NCI-H2196 treated with DMSO at 0.1 percent for 48 hours (cell line): ENCODE data around the gene COL6A2.
"Not testable (repeated sequence)": the region's sequence is repeated elsewhere in the genome, so short reads cannot be mapped to it uniquely, and the experiment has no call there.

Source experiments
- DNase-seq: peaks from one replicate; lab custom pipeline; 2025; ENCODE audit not compliant: unreplicated experiment; lab: John Stamatoyannopoulos, UW

Gene COL6A2

DNA sequence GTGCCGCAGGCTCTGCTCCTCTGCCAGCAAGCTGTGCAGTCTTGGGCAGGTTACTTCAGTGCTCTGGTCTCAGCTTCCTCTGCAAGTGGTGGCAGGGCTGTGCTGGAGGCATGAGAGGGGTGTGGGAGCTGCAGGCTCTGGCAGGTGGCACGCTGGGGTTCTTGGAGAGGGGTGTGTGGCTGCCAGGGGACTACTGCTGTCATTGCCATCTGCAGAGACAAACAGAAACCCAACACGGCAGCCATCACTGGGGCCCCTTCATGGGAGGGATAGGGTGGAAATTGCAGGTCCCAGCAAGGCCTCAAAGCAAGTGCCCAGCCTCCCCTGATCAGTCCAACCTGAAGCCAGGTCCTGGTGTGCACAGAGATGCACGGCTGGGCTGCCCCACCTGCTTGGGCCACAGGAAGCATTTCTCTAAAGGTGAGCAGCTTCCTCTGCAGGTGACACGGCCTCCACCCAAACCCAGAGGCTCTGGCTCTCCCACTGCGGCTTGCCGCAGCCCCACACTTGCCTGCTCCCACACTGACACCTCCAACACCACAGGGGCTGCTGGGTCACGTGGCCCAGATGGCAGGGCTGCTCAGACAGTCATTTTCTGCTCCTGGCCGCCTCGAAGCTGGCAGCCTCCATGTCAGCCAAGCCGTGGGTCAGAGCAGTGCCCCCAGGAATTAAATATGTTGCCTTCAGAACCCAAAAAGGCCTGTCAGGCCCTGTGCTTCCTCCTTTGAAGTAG, 4.1 kb upstream of the COL6A2 start:
- no peak for DNase-seq

DNA sequence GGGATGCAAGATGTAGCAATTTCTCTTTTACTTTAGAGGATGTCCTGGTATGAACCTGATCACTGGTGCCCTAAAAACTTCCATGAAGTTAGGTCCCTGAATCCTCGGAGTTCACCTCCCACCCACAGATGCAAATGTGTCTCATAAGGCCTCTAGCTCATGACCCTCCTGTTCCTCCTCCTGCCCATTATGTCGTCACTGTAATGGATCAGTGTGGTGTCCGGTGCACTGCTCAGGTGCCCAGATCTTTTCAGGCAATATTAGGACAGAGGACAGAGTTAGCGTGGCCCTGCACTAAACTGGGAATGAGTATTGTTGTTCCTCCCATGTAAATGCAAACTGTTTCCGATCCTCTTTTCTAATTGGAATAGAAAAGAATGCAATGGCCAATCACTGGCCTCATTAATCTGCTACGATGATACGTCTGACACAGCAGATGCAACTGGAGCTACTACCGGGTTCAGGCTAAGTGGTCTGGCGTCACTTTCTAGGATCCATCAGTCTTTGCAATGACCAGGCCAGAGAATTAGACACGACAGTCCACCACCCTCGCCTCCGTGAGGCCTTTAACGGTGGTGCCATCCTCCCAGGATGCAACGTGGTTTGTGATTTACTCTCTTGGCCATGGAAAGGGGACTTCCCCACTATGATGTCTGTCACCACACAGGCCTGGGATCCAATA, 3.4 kb upstream of the COL6A2 start:
- DNase-seq, result no peak

DNA sequence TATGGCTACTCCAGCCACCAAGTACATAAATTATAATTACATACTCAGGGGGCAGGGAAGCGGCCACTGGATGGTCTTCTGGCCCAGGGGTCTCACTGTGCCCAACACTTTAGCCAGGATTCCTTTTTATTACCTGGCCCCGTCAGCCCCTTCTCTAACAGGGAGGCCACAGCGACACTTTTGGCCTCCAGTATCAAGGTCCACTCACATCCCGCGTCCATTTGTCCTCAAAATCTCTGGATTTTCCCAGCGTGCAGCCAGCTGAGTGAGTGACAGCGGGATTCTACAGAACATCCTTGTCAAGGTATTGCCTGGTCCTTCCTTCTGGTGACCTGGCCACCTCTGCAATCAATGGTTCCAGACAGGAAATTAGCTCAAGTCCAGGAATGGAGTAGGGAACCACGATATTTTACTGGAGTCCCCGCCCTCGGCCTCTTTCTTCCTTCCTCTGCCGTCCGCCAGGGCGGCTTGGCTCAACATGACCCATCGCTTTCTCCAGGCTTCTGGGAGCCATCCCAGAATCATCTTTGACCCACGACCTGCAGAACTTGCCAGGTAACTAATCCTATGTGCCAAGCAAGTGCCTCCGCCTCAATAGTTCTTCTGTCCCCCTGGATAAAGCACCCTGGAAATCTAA, 2.7 kb upstream of the COL6A2 start:
- no peak for DNase-seq

DNA sequence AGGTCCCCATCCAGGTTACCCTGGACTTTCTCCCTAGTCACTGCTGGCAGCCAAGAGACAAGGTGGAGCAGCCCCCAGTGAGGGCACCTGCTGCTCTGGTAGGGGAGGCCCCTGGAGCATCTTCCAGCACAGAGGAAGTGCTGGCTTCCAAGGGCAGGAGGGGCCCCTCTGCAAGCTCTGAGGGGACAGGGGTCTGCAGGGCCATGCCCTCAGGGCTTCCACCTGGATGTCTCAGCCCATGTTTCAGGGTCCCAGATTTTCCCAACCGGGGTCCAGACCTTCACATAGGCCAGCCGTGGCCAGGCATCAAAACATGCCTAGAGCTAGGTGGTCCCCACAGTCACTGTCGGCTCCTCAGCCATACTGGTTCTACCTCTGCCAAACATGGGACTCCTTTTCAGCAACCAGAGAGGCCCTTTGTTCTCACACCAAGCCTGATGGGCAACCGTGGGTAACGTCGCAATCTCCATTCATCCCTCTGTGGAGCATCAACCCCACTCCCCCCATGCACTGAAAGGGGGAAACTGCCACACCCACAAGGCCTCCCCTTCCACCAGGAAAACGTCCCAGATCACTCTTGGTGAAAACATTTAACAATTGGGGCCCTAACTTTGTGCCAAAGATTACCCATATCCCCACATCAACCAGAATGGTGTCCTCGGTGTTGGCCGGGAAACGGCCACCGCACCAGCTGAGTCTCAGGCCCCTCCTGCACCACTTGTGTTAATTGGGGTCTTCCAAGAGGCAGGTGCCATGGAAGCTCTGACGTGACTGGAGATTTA, 1.9 kb upstream of the COL6A2 start:
- no peak for DNase-seq

DNA sequence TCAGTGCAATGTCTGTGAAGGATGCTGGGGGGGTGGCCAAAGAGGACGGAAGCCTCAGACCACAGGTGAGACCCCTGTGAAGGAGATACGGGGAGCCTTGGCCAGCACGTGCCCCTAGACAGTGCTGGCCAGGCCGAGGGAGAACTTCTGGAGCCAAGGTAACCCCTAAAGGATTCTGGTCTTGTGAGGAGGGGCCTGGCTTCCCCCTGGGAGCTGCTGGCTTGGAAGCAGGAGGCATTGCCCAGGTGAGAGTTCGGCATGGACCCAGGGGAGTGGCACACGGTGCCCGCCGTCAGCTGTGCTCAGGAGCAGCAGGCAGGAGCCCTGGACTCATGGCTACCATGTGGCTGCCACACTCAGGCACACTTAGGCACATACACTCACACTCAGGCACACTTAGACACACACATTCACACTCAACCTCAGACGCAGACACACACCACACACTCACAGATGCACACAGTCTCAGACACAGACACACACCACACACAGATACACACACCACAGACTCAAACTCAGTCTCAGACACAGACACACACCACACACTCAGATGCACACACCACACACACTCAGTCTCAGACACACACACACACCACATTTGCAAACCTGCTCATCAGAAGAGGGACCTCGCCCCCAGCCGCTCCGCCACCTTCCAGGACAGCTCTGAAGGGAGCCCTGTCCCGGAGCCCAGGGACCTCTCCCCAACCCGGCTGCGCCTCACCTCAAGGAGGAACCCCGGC, 1.1 kb upstream of the COL6A2 start:
- no peak for DNase-seq

DNA sequence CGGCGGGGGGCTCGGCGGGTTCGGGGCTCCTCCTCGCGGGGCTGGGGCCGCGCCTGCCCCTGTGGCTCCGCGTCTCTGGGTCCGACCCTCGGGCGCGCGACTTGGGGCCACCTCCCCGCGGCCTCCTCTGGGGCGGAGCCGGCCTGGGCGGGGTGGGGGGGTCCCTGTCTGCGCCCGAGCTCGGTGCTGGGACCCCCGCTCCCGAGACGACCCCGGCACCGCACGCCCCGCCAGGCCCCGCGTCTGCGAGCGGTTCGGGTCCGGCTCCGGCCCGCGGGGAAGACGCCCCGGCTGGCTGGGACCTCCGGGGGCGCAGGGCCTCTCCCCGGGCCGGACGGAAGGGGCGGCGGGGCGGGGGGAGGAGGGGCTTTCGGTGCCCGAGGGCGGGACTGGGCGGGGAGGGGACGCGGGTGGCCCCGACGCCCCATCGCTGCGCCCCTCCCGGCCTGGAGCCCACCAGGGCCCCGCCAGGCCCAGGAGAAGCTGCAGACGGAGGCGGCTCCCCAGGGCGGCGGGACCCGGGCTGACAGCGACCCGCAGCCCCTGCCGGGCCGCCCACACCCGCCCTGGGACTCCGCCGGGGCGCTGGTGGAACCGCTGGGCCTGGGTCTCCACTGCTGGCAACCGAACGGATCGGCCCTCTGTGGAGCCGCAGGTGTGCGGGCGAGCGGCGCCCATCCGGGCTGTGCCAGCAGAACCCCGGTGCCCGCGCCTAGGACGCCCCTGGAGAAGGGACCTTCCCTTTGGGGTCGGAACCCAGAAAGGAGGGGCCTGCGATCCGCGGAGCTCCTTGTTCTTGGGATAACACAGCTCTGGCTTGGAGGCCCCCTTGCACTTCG, 610 bp downstream of the COL6A2 start:
- DNase-seq, result no peak

DNA sequence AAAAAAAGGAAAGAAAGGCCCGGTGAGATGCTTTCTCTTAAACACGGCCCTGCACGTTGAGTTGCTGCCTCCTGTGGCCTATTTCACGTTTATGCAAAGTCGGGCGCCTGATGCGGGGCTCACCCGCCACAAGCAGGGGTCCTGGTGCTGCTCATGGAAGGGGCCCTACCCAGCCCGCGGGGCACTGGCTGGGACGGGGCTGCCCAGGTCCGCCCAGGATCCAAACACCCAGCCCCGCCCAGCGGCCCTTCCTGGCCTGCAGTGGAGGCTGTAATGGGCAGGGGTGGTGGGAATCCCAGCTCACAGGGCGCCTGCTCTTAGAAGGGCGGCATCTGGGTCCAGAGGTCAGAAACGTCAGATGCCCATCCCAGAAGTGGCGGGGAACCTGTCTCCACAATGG, 1.6 kb downstream of the COL6A2 start:
- DNase-seq, result no peak

DNA sequence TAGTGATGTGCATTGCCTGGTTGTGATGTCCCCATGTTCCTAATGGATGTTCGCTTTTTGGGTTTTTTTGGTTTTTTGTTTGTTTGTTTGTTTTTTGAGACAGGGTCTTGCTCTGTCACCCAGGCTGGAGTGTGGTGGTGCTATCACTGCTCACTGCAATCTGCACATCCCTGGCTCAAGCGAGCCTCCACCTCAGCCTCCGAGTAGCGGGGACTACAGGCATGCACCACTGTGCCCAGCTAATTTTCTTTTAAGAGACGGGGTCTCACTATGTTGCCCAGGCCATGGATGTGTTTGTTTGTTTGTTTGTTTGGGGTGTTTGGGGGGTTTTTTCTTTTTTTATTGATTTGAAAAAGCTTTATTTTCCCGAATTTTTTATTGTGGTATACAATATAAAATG, 2.1 kb downstream of the COL6A2 start:
- no peak for DNase-seq

DNA sequence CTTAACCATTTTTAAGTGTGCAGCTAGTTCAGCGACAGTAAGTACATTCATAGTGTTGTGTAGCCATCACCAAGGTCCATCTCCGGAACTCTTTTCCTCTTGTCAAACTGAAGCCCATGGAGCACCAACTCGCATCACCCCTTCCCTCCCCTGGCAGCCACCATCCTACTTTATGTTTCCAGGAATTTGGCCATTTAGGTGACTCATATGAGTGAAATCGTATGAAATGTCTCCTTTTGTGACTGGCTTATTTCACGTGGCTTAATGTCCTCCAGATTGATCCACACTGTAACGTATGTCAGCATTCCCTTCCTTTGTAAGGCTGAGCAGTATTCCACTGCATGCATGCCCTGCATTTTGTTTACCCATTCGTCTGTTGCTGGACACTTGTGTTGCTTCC, 2.5 kb downstream of the COL6A2 start:
- no peak for DNase-seq

DNA sequence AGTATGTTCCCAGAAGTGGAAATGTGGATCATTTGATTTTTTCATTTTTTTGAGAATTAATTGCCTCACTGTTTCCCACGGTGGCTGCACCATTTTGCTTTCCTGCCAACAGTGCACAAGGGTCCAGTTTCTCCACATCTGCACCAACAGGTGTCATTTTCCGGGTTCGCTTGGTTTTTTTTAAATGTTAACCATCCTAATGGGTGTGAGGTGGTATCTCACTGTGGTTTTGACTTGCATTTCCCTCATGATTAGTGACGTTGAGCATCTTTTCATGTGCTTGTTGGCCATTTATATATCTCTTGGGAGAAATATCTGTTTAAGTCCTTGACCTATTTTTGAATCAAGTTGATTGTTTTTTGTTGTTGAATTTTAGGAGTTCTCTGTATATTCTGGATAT, 3.0 kb downstream of the COL6A2 start:
- DNase-seq, result no peak

DNA sequence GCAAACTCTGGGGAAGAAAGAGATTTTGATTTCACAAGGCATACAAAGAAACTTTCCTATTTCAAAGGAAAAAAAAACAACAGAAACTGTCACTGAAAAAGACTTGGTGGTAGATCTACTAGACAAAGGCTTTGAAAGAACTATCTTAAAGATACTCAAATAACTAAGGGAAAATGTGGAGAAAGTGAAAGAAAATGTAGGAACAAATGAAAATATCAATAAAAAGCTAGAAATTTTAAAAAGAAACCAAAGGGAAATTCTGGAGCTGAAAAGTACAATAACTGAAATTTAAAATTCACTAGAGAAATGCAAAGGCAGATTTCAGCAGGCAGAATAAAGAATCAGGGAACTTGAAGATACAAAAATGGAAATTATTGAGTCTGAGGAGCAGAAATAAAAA, 6.2 kb downstream of the COL6A2 start:
- DNase-seq, result no peak

DNA sequence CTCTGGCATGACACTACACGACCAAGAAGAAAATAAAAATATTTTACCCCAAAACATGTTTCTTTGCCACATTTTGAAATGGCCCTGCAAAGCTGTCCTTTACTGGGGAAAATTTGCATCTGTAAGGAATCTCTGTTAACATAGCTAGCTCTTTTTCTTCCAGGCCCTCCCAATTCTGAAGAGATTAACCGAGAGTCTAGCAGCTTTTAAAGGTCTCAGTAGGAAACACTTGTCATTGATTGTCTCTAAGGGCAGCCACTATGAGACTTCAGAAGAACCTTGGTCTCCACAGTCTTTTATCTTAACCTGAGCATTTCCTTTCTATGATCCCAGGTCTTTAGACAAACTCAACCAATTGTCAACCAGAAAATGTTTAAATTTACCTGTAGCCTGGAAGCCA, 9.5 kb downstream of the COL6A2 start:
- DNase-seq, result not testable (repeated sequence)

DNA sequence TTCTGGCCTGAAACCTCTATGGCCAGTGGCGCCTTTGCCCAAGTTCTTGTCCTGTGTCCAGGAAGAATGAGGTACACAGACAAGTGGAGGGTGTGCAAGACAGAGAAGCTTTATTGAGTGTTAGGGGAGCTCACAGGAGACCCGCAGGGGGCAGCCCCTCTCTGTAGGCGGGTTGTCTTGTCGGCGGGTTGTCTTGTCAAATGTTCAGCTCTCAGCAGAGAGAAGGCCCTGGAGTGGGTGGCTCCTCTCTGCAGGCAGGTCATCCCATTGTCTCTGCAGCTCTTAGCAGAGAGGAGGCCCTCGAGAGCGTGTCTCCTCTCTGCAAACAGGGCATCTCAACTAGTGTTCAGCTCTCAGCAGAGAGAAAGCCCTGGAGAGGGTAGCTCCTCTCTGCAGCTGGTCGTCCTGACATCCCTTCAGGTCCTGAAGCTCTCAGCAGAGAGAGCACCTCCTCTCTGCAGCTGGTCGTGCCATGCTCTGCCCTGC, 11.0 kb downstream of the COL6A2 start:
- no peak for DNase-seq

DNA sequence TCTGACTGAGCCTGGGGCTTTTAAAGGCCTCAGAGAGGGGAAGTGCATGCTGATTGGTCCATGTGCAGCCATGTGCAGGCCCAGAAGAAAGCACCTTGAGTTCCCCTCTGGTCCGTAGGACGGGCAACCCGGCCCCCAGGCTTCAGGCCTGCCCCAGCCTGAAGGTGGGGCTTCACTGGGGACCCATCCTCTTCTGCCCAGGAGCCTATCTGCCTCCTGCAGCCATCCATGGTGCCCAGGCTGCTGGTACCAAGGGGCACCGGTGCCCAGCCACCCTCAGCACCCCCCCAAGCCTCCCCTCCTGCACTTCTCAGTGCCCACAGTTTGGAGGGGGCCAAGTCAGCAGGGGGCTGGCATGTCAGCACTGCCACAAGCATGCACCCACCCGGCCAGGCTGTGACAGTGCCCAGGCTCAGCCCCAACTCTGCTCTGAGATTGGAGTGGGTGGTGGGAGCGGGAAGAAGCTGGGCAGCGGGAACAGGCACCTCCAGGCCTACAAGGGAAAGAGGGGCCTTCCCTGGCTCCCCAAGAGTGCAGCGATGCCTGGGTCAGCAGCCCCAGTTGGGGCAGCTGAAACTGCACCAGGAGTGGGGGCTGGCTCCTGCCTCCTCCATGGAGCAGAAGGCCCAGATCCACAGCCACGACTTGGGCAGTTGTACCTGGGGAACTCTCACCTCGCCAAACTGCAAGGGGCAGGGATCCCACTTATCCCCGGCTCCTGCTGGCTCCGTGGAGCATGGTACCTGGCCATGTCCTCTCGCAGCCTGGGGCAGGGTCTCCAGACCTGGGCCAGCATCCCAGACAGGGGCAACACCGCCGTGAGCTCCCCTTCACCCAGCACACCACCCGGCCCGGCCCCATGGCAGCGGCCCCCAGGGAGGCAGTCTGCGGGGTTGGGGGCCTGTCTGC, 11.7 kb downstream of the COL6A2 start:
- DNase-seq, result no peak

DNA sequence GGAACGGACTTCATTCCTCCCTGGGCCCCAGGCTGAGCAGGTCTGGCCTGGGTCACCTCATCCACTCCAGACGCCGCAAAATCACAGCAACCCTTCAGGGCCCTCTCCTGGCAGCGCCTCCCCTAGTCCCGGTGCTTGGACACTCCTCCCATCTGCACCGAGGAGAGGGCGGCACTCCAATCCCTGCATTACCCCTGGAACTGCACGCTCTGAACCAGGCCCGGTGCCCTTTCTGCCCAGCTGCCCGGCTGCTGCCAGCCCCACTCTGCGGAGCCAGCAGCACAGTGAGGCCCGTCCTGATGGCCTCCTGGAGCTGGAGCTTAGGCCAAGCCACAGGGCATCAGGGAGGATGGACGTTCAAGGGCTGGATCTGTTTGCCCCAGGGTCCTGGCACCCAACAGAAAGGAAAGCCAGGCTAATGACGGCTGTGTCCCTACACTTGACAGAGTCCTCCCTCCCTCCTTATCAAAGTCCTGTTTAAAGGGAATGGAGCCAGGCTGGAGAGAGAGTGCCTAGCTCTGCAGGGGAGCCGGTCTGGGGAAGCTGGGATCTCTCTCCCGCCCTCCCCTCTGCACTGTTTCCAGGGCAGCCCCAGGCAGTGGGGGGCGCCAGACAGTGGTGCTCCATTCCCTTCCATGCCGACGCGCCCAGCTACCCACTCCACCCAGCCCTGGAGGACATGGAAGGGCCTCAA, 12.7 kb downstream of the COL6A2 start:
- DNase-seq, result no peak

DNA sequence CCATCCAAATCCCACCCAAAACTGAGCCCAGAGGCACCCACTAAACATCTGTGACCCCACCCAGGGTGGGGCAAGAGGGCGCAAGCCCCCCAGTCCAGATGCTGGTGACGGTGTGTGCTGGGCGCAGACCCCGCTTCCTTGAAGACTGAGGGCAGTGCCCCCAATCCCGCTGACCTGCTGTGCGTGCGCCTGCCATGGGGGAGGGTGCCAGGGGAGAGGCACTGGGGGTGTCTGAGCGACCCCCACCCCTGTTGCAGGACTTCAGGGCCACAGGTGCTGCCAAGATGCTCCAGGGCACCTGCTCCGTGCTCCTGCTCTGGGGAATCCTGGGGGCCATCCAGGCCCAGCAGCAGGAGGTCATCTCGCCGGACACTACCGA, 13.3 kb downstream of the COL6A2 start:
- no peak for DNase-seq

DNA sequence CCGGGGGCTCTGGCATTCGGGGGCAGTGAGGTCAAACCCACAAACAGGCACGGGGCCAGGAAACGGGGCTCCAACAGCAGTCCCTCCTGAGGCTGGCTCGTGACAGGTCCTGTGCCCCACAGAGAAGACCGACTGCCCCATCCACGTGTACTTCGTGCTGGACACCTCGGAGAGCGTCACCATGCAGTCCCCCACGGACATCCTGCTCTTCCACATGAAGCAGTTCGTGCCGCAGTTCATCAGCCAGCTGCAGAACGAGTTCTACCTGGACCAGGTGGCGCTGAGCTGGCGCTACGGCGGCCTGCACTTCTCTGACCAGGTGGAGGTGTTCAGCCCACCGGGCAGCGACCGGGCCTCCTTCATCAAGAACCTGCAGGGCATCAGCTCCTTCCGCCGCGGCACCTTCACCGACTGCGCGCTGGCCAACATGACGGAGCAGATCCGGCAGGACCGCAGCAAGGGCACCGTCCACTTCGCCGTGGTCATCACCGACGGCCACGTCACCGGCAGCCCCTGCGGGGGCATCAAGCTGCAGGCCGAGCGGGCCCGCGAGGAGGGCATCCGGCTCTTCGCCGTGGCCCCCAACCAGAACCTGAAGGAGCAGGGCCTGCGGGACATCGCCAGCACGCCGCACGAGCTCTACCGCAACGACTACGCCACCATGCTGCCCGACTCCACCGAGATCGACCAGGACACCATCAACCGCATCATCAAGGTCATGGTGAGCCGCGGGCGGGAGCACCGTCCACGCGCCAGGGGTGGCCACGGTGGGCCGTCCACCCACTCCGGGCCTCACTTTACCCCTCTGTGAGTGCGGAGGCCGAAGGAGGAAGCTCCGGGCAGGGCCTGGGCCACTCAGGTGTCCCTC, 14.2 kb downstream of the COL6A2 start:
- no peak for DNase-seq
